Astrocyte (in vitro differentiated cells and primary cell): ENCODE results near the gene NFATC1. TPM values are rescaled to one million over a fixed set of nuclear protein-coding genes. Genes with fewer than 3 reads are reported as not detected.

Experiments
- DNase-seq: peaks from one replicate; pipeline ENCODE4 v3.0.0-alpha.2; 2010; ENCODE audit warnings: low read depth
- FAIRE-seq: peaks from 2 replicates; lab custom pipeline; 2011; peaks lifted over from hg19 to GRCh38; lab: Jason Lieb, UNC
- H2AFZ ChIP-seq: 2 replicates; pipeline ENCODE4 v1.6.0; 2012; ENCODE audit warnings: low read depth, low read length, inconsistent platforms
- H3K27ac ChIP-seq: 2 replicates; pipeline ENCODE4 v1.5.1; 2011; ENCODE audit warnings: low read depth, low read length, inconsistent platforms
- H3K27me3 ChIP-seq: 2 replicates; pipeline ENCODE4 v1.6.0; 2011; ENCODE audit warnings: low read length, inconsistent platforms; ENCODE audit not compliant: insufficient read depth
- H3K36me3 ChIP-seq: 2 replicates; pipeline ENCODE4 v1.5.1; 2011; ENCODE audit warnings: low read length, inconsistent platforms; ENCODE audit not compliant: insufficient read depth
- H3K4me1 ChIP-seq: 2 replicates; pipeline ENCODE4 v1.5.1; 2011; ENCODE audit warnings: low read length, inconsistent platforms; ENCODE audit not compliant: insufficient read depth
- H3K4me2 ChIP-seq: 2 replicates; pipeline ENCODE4 v1.6.0; 2012; ENCODE audit warnings: low read length, inconsistent platforms
- H3K4me3 ChIP-seq: 2 replicates; pipeline ENCODE4 v1.5.1; 2011; ENCODE audit warnings: low read depth, mild to moderate bottlenecking, low read length, inconsistent platforms; ENCODE audit not compliant: insufficient read depth
- H3K79me2 ChIP-seq: 2 replicates; pipeline ENCODE4 v1.6.0; 2012; ENCODE audit warnings: mild to moderate bottlenecking, low read length, inconsistent platforms; ENCODE audit not compliant: insufficient read depth
- H3K9ac ChIP-seq: 2 replicates; pipeline ENCODE4 v1.6.0; 2012; ENCODE audit warnings: mild to moderate bottlenecking, low read length, inconsistent platforms
- H3K9me3 ChIP-seq: 2 replicates; pipeline ENCODE4 v1.5.1; 2012; ENCODE audit warnings: low read depth, mild to moderate bottlenecking, low read length, inconsistent platforms; ENCODE audit not compliant: insufficient read depth
- H4K20me1 ChIP-seq: 2 replicates; pipeline ENCODE4 v1.6.0; 2012; ENCODE audit warnings: low read length, inconsistent platforms; ENCODE audit not compliant: insufficient read depth
- H3K27ac Mint-ChIP-seq: one replicate; pipeline ENCODE4 v1.8.0; 2021; ENCODE audit warnings: mild to moderate bottlenecking, mixed read lengths; ENCODE audit not compliant: unreplicated experiment
- H3K27me3 Mint-ChIP-seq: one replicate; pipeline ENCODE4 v1.8.0; 2021; ENCODE audit warnings: low read depth, mixed read lengths; ENCODE audit not compliant: unreplicated experiment
- H3K36me3 Mint-ChIP-seq: one replicate; pipeline ENCODE4 v1.8.0; 2021; ENCODE audit warnings: low read depth, mixed read lengths; ENCODE audit not compliant: unreplicated experiment
- H3K4me1 Mint-ChIP-seq: one replicate; pipeline ENCODE4 v1.8.0; 2021; ENCODE audit warnings: low read depth, mixed read lengths; ENCODE audit not compliant: unreplicated experiment
- H3K4me3 Mint-ChIP-seq: one replicate; pipeline ENCODE4 v1.8.0; 2021; ENCODE audit warnings: mild to moderate bottlenecking, moderate library complexity, mixed read lengths; ENCODE audit not compliant: unreplicated experiment
- H3K9me3 Mint-ChIP-seq: one replicate; pipeline ENCODE4 v1.8.0; 2021; ENCODE audit warnings: mild to moderate bottlenecking, mixed read lengths; ENCODE audit not compliant: unreplicated experiment
- CTCF ChIP-seq: IDR thresholded peaks from 2 replicates; pipeline ENCODE4 v1.5.1; 2011; ENCODE audit warnings: low read depth, mild to moderate bottlenecking, inconsistent platforms, low read length, moderate library complexity; ENCODE audit not compliant: insufficient read depth
- EZH2 ChIP-seq: IDR thresholded peaks from 2 replicates; pipeline ENCODE4 v1.6.1; 2012; ENCODE audit warnings: mild to moderate bottlenecking, low read length, inconsistent platforms; ENCODE audit not compliant: insufficient read depth
- total RNA-seq: library from RNA; stranded (reverse); gene quantifications from 2 replicates; pipeline ENCODE4 v1.2.1, GENCODE V29; 2021

Gene NFATC1
- total RNA-seq, 1 donor from 2014 or later: 11.0 TPM

DNA sequence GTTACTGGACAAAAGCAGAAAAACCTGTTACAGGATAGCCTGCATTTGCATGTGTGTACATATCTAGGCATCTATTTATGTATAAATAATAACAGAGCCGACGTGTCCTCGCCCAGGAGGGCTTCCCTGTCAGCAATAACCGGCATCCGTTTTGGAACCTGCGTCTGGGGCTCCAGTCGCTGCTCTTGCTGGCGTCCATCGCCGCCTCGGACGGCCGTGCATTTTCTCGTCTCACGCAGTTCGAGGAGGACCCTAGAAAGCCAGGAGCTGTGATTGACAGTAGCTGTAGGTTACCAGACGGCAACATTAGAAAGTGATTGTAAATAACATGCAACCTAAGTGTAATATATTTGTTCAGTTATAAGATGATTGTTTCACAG lies 132.6 kb downstream of the NFATC1 start:
- FAIRE-seq: no peak
- peaks cover 44% of the 10 kb centered on the region for H3K27me3 Mint-ChIP-seq
- TF ChIP-seq CTCF (no peak), EZH2 (no peak)
- Histone ChIP-seq H3K9me3 (no peaks in the 10 kb centered on the region), H2AFZ (no peak overlapping the region), H3K4me1 (peaks cover 3% of the 10 kb centered on the region), H3K36me3 (no peaks in the 10 kb centered on the region), H3K27ac (no peak overlapping the region), H4K20me1 (no peaks in the 10 kb centered on the region), H3K27me3 (peaks cover 50% of the 10 kb centered on the region), H3K4me2 (no peak overlapping the region), H3K9ac (no peak overlapping the region), H3K79me2 (no peaks in the 10 kb centered on the region), H3K4me3 (no peak overlapping the region)
- no peak overlapping the region for H3K27ac Mint-ChIP-seq
- DNase-seq: no peak
- peaks cover 3% of the 10 kb centered on the region for H3K4me1 Mint-ChIP-seq
- H3K4me3 Mint-ChIP-seq: no peak overlapping the region
- H3K9me3 Mint-ChIP-seq: peaks cover 2% of the 10 kb centered on the region
- peaks cover 2% of the 10 kb centered on the region for H3K36me3 Mint-ChIP-seq

DNA sequence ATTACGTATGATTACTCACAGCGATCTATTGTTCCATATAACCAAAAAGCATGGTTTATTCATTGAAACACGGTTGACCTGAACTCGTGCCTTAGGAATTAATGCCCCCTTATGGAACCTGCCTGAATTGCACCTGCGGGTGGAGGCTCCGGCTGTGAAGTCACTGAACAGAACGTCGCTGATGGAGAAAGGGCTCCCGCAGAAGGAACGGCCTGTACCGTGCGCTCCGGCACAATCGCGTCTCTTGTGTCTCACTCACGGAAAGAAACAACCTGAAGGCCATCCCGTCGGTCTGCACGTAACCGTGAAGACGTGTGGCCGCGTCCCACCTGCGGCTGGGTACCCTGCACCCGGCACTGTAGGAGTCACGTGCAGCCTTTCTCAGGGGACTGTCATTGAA lies 133.1 kb downstream of the NFATC1 start:
- Histone ChIP-seq H3K27me3 (peaks cover 55% of the 10 kb centered on the region), H3K79me2 (no peaks in the 10 kb centered on the region), H3K36me3 (no peaks in the 10 kb centered on the region), H3K4me2 (no peak overlapping the region), H3K4me3 (no peak overlapping the region), H2AFZ (no peak overlapping the region), H3K9ac (no peak overlapping the region), H3K27ac (no peak overlapping the region), H4K20me1 (no peaks in the 10 kb centered on the region), H3K4me1 (peaks cover 3% of the 10 kb centered on the region), H3K9me3 (no peaks in the 10 kb centered on the region)
- H3K27ac Mint-ChIP-seq: no peak overlapping the region
- H3K27me3 Mint-ChIP-seq: peaks cover 44% of the 10 kb centered on the region
- FAIRE-seq: peak; percentile 81
- H3K4me3 Mint-ChIP-seq: no peak overlapping the region
- DNase-seq: peak; percentile 39
- peaks cover 2% of the 10 kb centered on the region for H3K9me3 Mint-ChIP-seq
- H3K4me1 Mint-ChIP-seq: no peaks in the 10 kb centered on the region
- TF ChIP-seq EZH2 (no peak), CTCF (peak; percentile 91)
- H3K36me3 Mint-ChIP-seq: peaks cover 2% of the 10 kb centered on the region

- H3K4me1 Mint-ChIP-seq: no peaks in the 10 kb centered on the region
- no peak overlapping the region for H3K27ac ChIP-seq
- no peak for DNase-seq
- peaks cover 2% of the 10 kb centered on the region for H3K9me3 Mint-ChIP-seq
- no peaks in the 10 kb centered on the region for H4K20me1 ChIP-seq
- H3K27ac Mint-ChIP-seq: no peak overlapping the region
- H3K4me3 Mint-ChIP-seq: no peak overlapping the region
- H3K27me3 ChIP-seq: peaks cover 56% of the 10 kb centered on the region
- no peaks in the 10 kb centered on the region for H3K79me2 ChIP-seq
- peaks cover 2% of the 10 kb centered on the region for H3K36me3 Mint-ChIP-seq
- FAIRE-seq: no peak
- no peak overlapping the region for H3K4me2 ChIP-seq
- H3K36me3 ChIP-seq: no peaks in the 10 kb centered on the region
- H3K4me3 ChIP-seq: no peak overlapping the region
- peaks cover 3% of the 10 kb centered on the region for H3K4me1 ChIP-seq
- no peak overlapping the region for H3K9ac ChIP-seq
- TF ChIP-seq CTCF: no peak
- TF ChIP-seq EZH2: no peak
- peaks cover 47% of the 10 kb centered on the region for H3K27me3 Mint-ChIP-seq
- H2AFZ ChIP-seq: no peak overlapping the region
- no peaks in the 10 kb centered on the region for H3K9me3 ChIP-seq
These were observed 133.6 kb downstream of the NFATC1 start for GRCh38 chr18:79529296-79529695.
